ENCODE results near the gene HDAC6. TPM values are rescaled to one million over a fixed set of nuclear protein-coding genes. Genes with fewer than 3 reads are reported as not detected.

The HDAC6 gene
- total and polyA plus RNA-seq, 4 experiments from 2014 or later: 9.4 to 126 (median 73.0) TPM

DNA sequence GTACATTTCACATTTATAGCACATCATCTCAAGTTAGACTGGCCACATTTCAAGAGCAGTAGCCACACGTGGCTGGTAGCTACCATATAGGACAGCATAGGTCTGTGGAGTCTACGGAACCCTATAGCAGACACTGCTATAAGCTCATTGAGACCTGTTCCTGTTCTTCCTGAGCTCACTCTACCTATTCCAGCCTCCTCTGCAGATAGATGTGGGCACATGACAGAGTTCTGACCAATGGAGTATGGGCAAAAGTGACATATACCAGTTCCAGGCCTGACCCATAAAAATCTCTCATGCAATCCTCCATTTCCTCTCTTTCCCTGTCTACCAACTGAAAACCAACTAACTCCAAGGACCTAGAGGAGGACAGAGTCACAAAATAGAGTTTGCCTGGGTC is 3.5 kb upstream of the HDAC6 start:
- ChIA-PET CTCF (ENCODE audit: partially characterized antibody) (interaction anchor here (1.2 kb wide), 1 partner anchor 150 kb away, joined by 5 read pairs; no protein-coding TSS in a partner anchor), POLR2A (ENCODE audit: partially characterized antibody) (interaction anchor here (1.0 kb wide), 1 partner anchor 99 kb away, joined by 3 read pairs; the partner anchor contains the start of genes PQBP1 and TIMM17B)
- Mint-ChIP-seq H3K36me3 (peaks cover 0 to 8% of the 10 kb centered on the region in 2 donors), H3K4me3 (no peak overlapping the region), H3K27ac (no peak overlapping the region), H3K27me3 (no peaks in the 10 kb centered on the region), H3K4me1 (peaks cover 3 to 25% (median 16%) of the 10 kb centered on the region in 4 donors), H3K9me3 (peaks cover 0 to 4% (median 0%) of the 10 kb centered on the region in 8 donors)
- Histone ChIP-seq H3K27me3 (ENCODE audit: insufficient read depth, low read length) (no peaks in the 10 kb centered on the region), H3K4me1 (ENCODE audit: insufficient read depth, low read length) (peaks cover 16% of the 10 kb centered on the region), H3K36me3 (ENCODE audit: insufficient read depth, low read length) (no peaks in the 10 kb centered on the region), H3K9me3 (ENCODE audit: control insufficient read depth in 1 of 2, low read length in 2 of 2) (no peaks in the 10 kb centered on the region), H3K27ac (ENCODE audit: low read depth, low read length) (no peak overlapping the region), H3K4me3 (ENCODE audit: low read length in 2 of 2) (no peak overlapping the region)
- DNase-seq: no peak
- intact Hi-C loops (cut with micrococcal nuclease): no loop called here

GRCh38 chrX:48800574-48801279 is 1.1 kb upstream of the HDAC6 start:
- Mint-ChIP-seq H3K4me1 (peaks cover 3 to 25% (median 16%) of the 10 kb centered on the region in 4 donors), H3K36me3 (peaks cover 8 to 15% of the 10 kb centered on the region in 2 donors), H3K27me3 (no peaks in the 10 kb centered on the region), H3K9me3 (peaks cover 0 to 4% (median 0%) of the 10 kb centered on the region in 8 donors), H3K4me3 (peak overlapping the region; percentile 94 to 98 (median 96)), H3K27ac (peak overlapping the region; percentile 90 to 99 (median 99))
- Histone ChIP-seq H3K27ac (ENCODE audit: low read depth, low read length) (peak overlapping the region; percentile 87), H3K4me1 (ENCODE audit: insufficient read depth, low read length) (peaks cover 16% of the 10 kb centered on the region), H3K36me3 (ENCODE audit: insufficient read depth, low read length) (peaks cover 7% of the 10 kb centered on the region), H3K27me3 (ENCODE audit: insufficient read depth, low read length) (no peaks in the 10 kb centered on the region), H3K9me3 (ENCODE audit: control insufficient read depth in 1 of 2, low read length in 2 of 2) (no peaks in the 10 kb centered on the region), H3K4me3 (ENCODE audit: low read length in 2 of 2) (peak overlapping the region; percentile 65 to 77)
- POLR2A ChIA-PET (ENCODE audit: partially characterized antibody): interaction anchor here (0.6 to 3.1 kb wide), 23 partner anchors 8 to 366 kb away, joined by 3 to 39 read pairs (median 6); partner anchors contain the start of genes PQBP1, RBM3, SLC35A2 and SUV39H1
- CTCF ChIA-PET (ENCODE audit: partially characterized antibody): interaction anchor here (1.0 to 1.9 kb wide), 2 partner anchors 91 to 153 kb away, joined by 4 to 11 read pairs; no protein-coding TSS in a partner anchor
- intact Hi-C loops (cut with micrococcal nuclease): loop anchor here (1.0 to 5.0 kb wide), 10 partner anchors 64 to 467 kb away; partner anchors contain the start of genes GRIPAP1, PPP1R3F, PQBP1 and RBM3
- peak in 1 of 5 donors; percentile 4 for DNase-seq

- H3K27ac Mint-ChIP-seq: peak overlapping the region; percentile 90 to 99 (median 99)
- Histone ChIP-seq H3K4me1 (ENCODE audit: insufficient read depth, low read length) (peaks cover 16% of the 10 kb centered on the region), H3K9me3 (ENCODE audit: control insufficient read depth in 1 of 2, low read length in 2 of 2) (no peaks in the 10 kb centered on the region), H3K36me3 (ENCODE audit: insufficient read depth, low read length) (peaks cover 7% of the 10 kb centered on the region), H3K27me3 (ENCODE audit: insufficient read depth, low read length) (no peaks in the 10 kb centered on the region), H3K27ac (ENCODE audit: low read depth, low read length) (peak overlapping the region; percentile 83), H3K4me3 (ENCODE audit: low read length in 2 of 2) (peak overlapping the region; percentile 36 to 73)
- H3K27me3 Mint-ChIP-seq: no peaks in the 10 kb centered on the region
- ChIA-PET POLR2A (ENCODE audit: partially characterized antibody) (interaction anchor here (0.6 to 3.1 kb wide), 24 partner anchors 23 to 364 kb away, joined by 3 to 39 read pairs (median 6); partner anchors contain the start of genes GRIPAP1, PQBP1, RBM3 and SLC35A2), CTCF (ENCODE audit: partially characterized antibody) (interaction anchor here (1.0 to 1.9 kb wide), 3 partner anchors 89 to 154 kb away, joined by 4 to 11 read pairs (median 4); no protein-coding TSS in a partner anchor)
- intact Hi-C loops (cut with micrococcal nuclease): loop anchor here (1.0 to 5.0 kb wide), 3 partner anchors 95 to 465 kb away; partner anchors contain the start of genes PPP1R3F, PQBP1 and TIMM17B
- peaks cover 3 to 25% (median 16%) of the 10 kb centered on the region in 4 donors for H3K4me1 Mint-ChIP-seq
- H3K9me3 Mint-ChIP-seq: peaks cover 0 to 4% (median 0%) of the 10 kb centered on the region in 8 donors
- peak overlapping the region; percentile 94 to 98 (median 96) for H3K4me3 Mint-ChIP-seq
- H3K36me3 Mint-ChIP-seq: peaks cover 12 to 15% of the 10 kb centered on the region in 2 donors
- peak in 1 of 5 donors; percentile 73 for DNase-seq
These were observed 430 bp downstream of the HDAC6 start for GRCh38 chrX:48802089-48802904.

- no peaks in the 10 kb centered on the region for H3K27me3 Mint-ChIP-seq
- Histone ChIP-seq H3K4me3 (ENCODE audit: low read length in 2 of 2) (peak overlapping the region in 1 of 2 donors; percentile 73), H3K36me3 (ENCODE audit: insufficient read depth, low read length) (peaks cover 7% of the 10 kb centered on the region), H3K27ac (ENCODE audit: low read depth, low read length) (peak overlapping the region; percentile 83), H3K4me1 (ENCODE audit: insufficient read depth, low read length) (peaks cover 16% of the 10 kb centered on the region), H3K9me3 (ENCODE audit: control insufficient read depth in 1 of 2, low read length in 2 of 2) (no peaks in the 10 kb centered on the region), H3K27me3 (ENCODE audit: insufficient read depth, low read length) (no peaks in the 10 kb centered on the region)
- H3K27ac Mint-ChIP-seq: peak overlapping the region; percentile 35 to 99 (median 99)
- peak overlapping the region; percentile 36 to 98 (median 96) for H3K4me3 Mint-ChIP-seq
- intact Hi-C loops (cut with micrococcal nuclease): loop anchor here (1.0 to 5.0 kb wide), 3 partner anchors 94 to 464 kb away; partner anchors contain the start of genes PPP1R3F, PQBP1 and TIMM17B
- DNase-seq: no peak
- peaks cover 3 to 25% (median 16%) of the 10 kb centered on the region in 4 donors for H3K4me1 Mint-ChIP-seq
- ChIA-PET POLR2A (ENCODE audit: partially characterized antibody) (no interaction called here), CTCF (ENCODE audit: partially characterized antibody) (no interaction called here)
- H3K36me3 Mint-ChIP-seq: peaks cover 12 to 15% of the 10 kb centered on the region in 2 donors
- H3K9me3 Mint-ChIP-seq: peaks cover 0 to 4% (median 0%) of the 10 kb centered on the region in 8 donors
These were observed 986 bp downstream of the HDAC6 start for GRCh38 chrX:48802905-48803200.

DNA sequence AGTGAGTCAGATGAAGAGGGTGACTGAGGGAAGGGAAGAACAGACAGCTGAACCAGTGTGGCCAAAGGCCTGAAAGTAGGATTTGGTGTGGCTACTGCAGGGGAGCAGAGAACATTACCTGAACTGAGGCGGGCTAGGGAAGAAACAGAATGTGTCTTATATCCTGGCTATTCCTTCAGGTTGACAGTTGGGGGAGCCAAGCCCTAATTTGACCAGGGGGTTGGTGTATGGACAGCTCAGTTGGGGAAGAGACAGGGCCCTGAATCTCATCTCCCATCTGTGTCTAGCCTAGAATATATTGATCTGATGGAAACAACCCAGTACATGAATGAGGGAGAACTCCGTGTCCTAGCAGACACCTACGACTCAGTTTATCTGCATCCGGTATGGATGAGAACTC is 4.2 kb downstream of the HDAC6 start:
- peaks cover 3 to 15% (median 10%) of the 10 kb centered on the region in 4 donors for H3K4me1 Mint-ChIP-seq
- H3K27ac Mint-ChIP-seq: peak overlapping the region in 1 of 7 donors; percentile 49
- Histone ChIP-seq H3K4me3 (ENCODE audit: low read length in 2 of 2) (no peak overlapping the region), H3K4me1 (ENCODE audit: insufficient read depth, low read length) (peaks cover 10% of the 10 kb centered on the region), H3K9me3 (ENCODE audit: control insufficient read depth in 1 of 2, low read length in 2 of 2) (no peaks in the 10 kb centered on the region), H3K27ac (ENCODE audit: low read depth, low read length) (no peak overlapping the region), H3K36me3 (ENCODE audit: insufficient read depth, low read length) (peaks cover 7% of the 10 kb centered on the region), H3K27me3 (ENCODE audit: insufficient read depth, low read length) (no peaks in the 10 kb centered on the region)
- POLR2A ChIA-PET (ENCODE audit: partially characterized antibody): interaction anchor here (1.6 kb wide), 1 partner anchor 28 kb away, joined by 3 read pairs; no protein-coding TSS in a partner anchor
- intact Hi-C loops (cut with micrococcal nuclease): no loop called here
- H3K27me3 Mint-ChIP-seq: no peaks in the 10 kb centered on the region
- CTCF ChIA-PET (ENCODE audit: partially characterized antibody): interaction anchor here (0.7 kb wide), 1 partner anchor 137 kb away, joined by 3 read pairs; no protein-coding TSS in a partner anchor
- H3K9me3 Mint-ChIP-seq: peaks cover 0 to 4% (median 0%) of the 10 kb centered on the region in 8 donors
- peaks cover 12 to 17% of the 10 kb centered on the region in 2 donors for H3K36me3 Mint-ChIP-seq
- no peak overlapping the region for H3K4me3 Mint-ChIP-seq
- DNase-seq: no peak

DNA sequence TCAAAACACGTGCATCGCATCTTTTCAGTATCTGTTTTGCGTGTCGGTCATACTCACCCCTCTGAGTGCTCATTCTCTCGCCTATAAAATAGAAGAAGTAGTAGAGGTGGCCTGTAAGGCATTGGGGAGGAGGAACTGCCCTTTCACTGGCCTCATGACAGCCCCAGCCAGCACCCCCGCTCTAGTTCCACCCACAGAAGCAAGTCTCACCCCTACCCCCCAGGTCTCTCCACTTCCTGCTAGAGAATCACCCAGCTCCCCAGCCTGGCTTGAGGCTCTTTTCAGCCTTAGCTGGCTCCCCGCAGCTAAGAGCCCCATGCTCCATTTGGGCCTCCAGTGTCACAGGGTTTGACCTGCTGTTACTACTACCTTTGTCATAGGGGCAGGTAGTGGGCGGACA is 11.8 kb downstream of the HDAC6 start:
- peak overlapping the region in 1 of 7 donors; percentile 4 for H3K27ac Mint-ChIP-seq
- Histone ChIP-seq H3K27me3 (ENCODE audit: insufficient read depth, low read length) (no peaks in the 10 kb centered on the region), H3K9me3 (ENCODE audit: control insufficient read depth in 1 of 2, low read length in 2 of 2) (no peaks in the 10 kb centered on the region), H3K36me3 (ENCODE audit: insufficient read depth, low read length) (no peaks in the 10 kb centered on the region), H3K4me3 (ENCODE audit: low read length in 2 of 2) (no peak overlapping the region), H3K27ac (ENCODE audit: low read depth, low read length) (no peak overlapping the region), H3K4me1 (ENCODE audit: insufficient read depth, low read length) (no peaks in the 10 kb centered on the region)
- H3K4me3 Mint-ChIP-seq: no peak overlapping the region
- H3K27me3 Mint-ChIP-seq: no peaks in the 10 kb centered on the region
- POLR2A ChIA-PET (ENCODE audit: partially characterized antibody): no interaction called here
- no peaks in the 10 kb centered on the region for H3K4me1 Mint-ChIP-seq
- intact Hi-C loops (cut with micrococcal nuclease): no loop called here
- H3K9me3 Mint-ChIP-seq: peaks cover 0 to 2% (median 0%) of the 10 kb centered on the region in 8 donors
- H3K36me3 Mint-ChIP-seq: peaks cover 5 to 13% of the 10 kb centered on the region in 2 donors
- no peak for DNase-seq
- CTCF ChIA-PET (ENCODE audit: partially characterized antibody): no interaction called here

Data from CD4-positive, alpha-beta memory T cell (primary cell).